DMS153 (cell line): ENCODE measurements around the gene PLSCR3.

Source experiments
- DNase-seq: peaks from one replicate; lab custom pipeline; 2025; lab: John Stamatoyannopoulos, UW

PLSCR3 gene

GRCh38 chr17:7426203-7426863 is 32.0 kb upstream of the PLSCR3 start:
- no peak for DNase-seq

DNA sequence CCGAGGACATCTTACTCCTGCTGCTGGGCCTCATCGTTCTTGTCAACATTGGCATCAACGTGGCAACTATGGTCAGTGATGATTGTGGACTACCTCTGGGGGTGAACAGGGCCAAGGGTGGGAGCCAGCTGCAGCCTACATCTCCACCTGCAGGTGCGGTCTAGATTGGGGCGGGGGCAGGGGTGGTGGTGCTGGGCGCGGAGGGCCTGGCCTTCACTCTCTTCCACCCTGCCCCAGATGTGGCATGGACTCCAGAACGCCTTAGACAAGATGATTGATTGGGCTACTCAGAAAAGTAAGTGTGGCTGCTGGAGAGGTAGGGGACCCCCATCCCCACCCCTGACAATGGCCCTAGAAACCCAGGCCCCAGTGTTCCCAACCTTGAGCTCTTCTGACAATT is 31.4 kb upstream of the PLSCR3 start:
- DNase-seq = no peak

- DNase-seq = no peak
These were observed 31.0 kb upstream of the PLSCR3 start, which contains the start of gene SPEM2 for GRCh38 chr17:7425316-7425715. SPEM2 (plus strand) TSS chr17:7425616; CDS start chr17:7425689, 73 bp downstream.

GRCh38 chr17:7423679-7424078 is 29.4 kb upstream of the PLSCR3 start:
- no peak for DNase-seq

GRCh38 chr17:7421186-7421585 is 26.9 kb upstream of the PLSCR3 start:
- DNase-seq = no peak

DNA sequence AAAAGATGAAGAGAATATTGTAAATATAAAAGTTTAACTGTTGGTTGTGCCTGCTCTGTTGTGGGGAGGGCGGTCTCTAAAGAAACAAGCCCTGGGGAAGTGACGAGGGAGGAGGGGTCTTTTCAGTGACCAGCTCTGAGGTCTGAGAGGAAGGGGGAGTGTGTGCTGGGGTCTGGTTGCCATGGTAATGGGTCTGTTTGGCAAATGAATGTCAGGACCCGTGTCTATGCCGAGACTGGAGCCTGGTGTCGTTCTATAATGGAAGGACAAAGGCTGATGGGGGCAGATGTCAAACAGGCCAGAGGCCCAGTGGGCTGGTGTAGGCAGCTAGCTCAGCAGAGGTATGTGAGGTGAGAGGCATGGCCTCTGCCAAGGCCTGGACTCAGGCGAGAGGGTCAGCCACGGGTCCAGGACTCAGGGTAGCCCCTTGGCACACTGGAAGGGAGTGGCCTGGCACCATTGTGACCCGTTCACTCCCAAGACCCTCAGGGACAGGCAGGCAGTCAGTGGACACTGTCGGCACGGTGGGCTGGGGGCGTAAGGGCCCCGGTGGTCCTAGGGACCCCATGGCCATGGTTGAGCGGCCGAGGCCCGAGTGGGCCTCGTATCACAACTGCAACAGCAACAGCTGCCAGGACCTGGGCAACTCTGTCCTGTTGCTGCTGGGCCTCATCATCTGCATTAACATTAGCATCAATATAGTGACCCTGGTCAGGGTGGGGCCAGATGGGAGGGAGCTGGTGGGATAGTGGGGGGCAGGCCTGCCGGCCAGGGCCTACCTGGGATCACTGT is 25.7 kb upstream of the PLSCR3 start, which contains the start of gene SPEM1:
Gene SPEM1, plus strand, starts transcription at position 506 of the 792 bp plus-strand sequence. Its CDS starts 61 bp downstream, at position 567.
- DNase-seq = no peak

DNA sequence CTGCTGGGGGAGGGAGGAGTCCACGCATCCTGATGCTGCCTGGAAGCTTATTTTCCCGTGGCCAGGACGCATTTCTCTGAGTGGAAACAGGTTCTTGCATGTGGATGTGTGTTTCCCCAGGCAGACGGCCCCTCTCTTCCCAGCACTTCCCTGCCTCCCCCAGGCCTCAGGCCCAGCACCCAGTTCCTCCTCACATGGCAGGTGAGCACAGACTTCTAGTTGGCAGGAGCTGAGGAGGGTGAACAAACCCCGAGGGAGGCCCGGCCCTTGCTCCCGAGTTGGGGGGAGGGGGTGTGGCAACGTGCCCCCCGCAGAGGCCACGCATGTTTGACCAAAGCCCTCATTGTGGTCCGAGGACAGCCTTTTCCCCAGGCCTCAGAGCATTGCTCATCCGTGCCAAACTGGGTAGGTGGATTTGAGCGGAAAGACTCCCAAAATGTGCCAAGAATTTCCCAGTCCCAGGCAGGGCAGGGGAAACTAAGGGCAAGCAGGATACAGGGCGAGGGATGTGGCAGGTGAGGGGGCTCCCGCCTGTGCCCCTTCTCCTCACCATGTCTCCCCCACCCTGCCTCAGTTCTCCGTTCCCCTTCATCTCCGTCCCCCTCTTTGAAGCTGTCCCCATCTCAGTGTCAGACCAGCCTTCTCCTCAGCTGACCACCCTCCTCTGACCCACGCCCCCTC is 24.3 kb upstream of the PLSCR3 start:
- DNase-seq = no peak

GRCh38 chr17:7417056-7417655 is 22.8 kb upstream of the PLSCR3 start:
- DNase-seq = no peak

- DNase-seq = no peak
These were observed 22.0 kb upstream of the PLSCR3 start for GRCh38 chr17:7416323-7416722.

DNA sequence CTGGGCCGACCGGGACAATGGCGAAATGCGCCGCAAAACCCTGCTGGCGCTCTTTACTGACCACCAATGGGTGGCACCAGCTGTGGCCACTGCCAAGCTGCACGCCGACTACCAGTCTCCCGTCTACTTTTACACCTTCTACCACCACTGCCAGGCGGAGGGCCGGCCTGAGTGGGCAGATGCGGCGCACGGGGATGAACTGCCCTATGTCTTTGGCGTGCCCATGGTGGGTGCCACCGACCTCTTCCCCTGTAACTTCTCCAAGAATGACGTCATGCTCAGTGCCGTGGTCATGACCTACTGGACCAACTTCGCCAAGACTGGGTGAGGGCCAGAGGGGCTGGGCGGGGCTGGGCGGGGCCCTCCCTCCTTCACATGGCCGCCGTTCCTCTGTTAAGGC is 21.5 kb upstream of the PLSCR3 start:
- DNase-seq = no peak

DNA sequence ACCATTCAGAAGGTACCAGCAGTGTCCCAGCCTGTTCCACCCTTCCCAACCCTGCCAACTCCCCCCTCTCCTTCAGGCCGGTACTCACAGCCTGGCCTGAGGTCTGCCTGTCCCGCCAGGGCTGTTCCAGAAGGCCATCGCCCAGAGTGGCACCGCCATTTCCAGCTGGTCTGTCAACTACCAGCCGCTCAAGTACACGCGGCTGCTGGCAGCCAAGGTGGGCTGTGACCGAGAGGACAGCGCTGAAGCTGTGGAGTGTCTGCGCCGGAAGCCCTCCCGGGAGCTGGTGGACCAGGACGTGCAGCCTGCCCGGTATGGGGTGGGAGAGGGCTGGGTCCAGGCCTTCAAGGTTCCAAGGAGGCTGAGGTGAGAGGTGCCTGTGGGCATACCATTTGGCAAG is 20.5 kb upstream of the PLSCR3 start:
- DNase-seq = no peak

GRCh38 chr17:7413346-7413985 is 19.1 kb upstream of the PLSCR3 start:
- no peak for DNase-seq

DNA sequence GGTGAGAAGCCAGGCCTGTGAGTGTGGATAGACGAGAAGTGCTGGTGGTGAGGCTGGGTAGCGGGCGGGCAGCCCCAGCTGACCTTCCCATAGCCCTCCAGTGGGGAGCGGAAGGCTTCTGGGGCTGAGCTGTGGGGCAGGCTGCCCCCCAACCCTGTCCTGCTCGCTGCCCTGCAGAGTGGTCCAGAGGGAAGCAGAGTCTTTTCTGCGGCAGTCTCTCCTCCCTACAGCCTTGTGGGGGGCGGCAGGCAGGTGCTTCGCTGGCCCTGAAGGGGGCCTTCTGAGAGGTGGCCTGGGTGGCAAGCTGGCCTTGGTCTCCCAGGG is 17.1 kb upstream of the PLSCR3 start:
- DNase-seq = no peak

GRCh38 chr17:7410634-7411426 is 16.5 kb upstream of the PLSCR3 start:
- DNase-seq = no peak

DNA sequence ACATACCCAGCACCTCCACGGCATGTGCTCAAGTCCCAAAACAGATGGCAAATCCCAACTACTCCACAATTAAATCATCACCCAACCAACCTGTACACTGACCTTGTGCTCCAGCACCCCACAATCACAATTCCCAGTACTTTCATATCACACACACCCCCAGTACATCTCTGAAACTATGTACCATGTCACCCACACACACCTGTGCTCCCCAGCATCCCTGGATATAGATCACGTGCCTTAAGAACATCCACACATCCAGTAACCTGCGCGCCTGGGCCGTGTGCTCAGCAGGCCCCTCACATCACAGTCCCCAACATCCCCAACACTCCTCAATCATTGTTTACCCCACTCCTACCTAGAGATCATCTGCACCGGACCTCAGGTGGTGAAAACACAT is 15.4 kb upstream of the PLSCR3 start:
- DNase-seq = no peak

GRCh38 chr17:7408863-7409262 is 14.5 kb upstream of the PLSCR3 start:
- no peak for DNase-seq

DNA sequence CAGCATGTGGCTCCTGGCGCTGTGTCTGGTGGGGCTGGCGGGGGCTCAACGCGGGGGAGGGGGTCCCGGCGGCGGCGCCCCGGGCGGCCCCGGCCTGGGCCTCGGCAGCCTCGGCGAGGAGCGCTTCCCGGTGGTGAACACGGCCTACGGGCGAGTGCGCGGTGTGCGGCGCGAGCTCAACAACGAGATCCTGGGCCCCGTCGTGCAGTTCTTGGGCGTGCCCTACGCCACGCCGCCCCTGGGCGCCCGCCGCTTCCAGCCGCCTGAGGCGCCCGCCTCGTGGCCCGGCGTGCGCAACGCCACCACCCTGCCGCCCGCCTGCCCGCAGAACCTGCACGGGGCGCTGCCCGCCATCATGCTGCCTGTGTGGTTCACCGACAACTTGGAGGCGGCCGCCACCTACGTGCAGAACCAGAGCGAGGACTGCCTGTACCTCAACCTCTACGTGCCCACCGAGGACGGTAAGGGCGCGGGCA is 14.0 kb upstream of the PLSCR3 start:
- DNase-seq = no peak

DNA sequence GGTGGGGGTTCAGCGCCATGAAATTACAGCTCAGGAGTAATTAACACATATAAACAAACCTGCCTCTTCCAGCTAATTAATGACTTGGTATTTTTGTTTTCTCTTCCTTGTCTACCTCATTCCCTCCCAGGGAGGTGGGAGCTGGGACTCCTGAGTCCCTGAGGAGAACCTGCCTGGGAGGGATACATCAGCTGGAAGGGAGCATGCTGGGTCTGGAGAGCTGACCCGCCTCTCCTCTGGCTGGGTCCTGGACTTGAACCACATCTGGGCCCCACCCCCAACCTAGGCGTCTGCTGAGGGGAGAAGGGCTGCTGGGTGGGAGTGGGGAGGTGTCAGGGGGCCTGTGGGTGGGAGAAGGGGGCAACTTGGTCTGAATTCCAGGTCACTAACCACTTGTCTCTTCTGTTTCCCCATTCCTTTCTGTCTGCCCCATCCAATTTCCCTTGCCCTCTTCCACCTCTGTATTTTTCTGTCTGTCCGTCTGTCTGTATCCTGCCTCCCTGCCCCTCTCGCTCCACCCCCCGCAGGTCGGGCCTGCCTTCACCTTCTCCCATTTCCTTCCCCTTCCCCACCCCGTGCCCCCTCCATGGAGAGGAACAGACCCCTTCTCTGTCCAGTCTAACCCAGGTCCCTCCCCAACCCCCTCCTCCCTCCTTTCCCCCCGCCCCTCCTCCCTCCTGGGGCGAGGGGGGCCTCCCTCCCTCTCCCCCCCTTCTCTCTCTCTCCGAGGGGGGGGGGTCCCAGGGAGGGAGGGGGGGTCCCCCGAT is 13.3 kb upstream of the PLSCR3 start, which contains the start of gene NLGN2:
Gene NLGN2, plus strand, starts transcription at position 361 of the 767 bp plus-strand sequence. CDS start 411 bp downstream, outside the sequence.
- no peak for DNase-seq

GRCh38 chr17:7407082-7407481 is 12.8 kb upstream of the PLSCR3 start:
- DNase-seq = no peak

- DNase-seq = no peak
These were observed 12.0 kb upstream of the PLSCR3 start for GRCh38 chr17:7406235-7406825.
